Measurements from ENCODE around the gene ADSS1.

ADSS1 gene

DNA sequence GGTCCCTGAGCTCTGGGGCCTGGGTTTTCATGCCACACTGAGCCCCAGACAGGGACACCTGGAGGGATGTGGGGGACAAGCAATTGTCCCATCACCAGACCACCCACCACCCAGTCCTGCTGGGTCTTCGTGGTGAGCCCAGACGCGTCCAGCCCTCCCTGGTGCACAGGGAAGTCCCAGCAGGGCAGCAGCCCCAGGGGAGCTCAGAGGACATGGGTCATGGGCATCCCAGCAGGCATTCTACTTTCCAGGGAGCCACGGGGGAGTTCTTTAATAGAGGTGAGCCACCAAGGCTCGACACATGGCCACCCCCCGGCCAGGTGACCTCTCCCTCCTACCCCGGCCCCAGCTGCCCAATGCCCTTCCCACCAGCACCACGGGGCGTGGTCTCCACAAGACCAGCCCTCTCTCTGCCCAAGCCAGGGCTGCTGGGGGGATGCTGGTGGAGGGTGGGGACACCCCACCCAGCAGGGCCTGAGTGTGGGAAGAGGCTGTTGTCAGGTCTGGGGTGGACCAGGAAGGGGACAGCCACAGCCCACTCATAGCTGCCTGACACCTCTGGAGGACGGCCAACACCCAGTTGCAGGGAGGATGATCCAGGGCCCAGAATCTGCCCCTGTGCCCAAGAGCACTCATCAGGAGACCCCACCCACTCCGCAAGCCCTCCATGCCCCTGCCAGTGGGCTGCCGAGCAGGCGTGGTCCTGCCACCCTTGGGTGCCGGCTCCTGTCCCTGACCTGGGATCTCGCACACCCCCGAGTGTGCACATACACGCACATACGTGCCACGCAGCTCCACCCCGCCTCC, 57.4 kb downstream of the ADSS1 start:
- no peak overlapping the region for H3K4me3 ChIP-seq (ENCODE audit: low read depth, low read length)
- TF ChIP-seq, protein P1, sequence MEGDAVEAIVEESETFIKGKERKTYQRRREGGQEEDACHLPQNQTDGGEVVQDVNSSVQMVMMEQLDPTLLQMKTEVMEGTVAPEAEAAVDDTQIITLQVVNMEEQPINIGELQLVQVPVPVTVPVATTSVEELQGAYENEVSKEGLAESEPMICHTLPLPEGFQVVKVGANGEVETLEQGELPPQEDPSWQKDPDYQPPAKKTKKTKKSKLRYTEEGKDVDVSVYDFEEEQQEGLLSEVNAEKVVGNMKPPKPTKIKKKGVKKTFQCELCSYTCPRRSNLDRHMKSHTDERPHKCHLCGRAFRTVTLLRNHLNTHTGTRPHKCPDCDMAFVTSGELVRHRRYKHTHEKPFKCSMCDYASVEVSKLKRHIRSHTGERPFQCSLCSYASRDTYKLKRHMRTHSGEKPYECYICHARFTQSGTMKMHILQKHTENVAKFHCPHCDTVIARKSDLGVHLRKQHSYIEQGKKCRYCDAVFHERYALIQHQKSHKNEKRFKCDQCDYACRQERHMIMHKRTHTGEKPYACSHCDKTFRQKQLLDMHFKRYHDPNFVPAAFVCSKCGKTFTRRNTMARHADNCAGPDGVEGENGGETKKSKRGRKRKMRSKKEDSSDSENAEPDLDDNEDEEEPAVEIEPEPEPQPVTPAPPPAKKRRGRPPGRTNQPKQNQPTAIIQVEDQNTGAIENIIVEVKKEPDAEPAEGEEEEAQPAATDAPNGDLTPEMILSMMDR (IDR thresholded peaks at IDR 0.05; ENCODE audit: borderline replicate concordance, insufficient read depth, low read depth, low read length), result no peak

GRCh38 chr14:104782086-104782807, 58.2 kb downstream of the ADSS1 start:
- H3K4me3 ChIP-seq (ENCODE audit: low read depth, low read length), result no peak overlapping the region
- TF ChIP-seq, protein P1 (IDR thresholded peaks at IDR 0.05; ENCODE audit: borderline replicate concordance, insufficient read depth, low read depth, low read length), result no peak

DNA sequence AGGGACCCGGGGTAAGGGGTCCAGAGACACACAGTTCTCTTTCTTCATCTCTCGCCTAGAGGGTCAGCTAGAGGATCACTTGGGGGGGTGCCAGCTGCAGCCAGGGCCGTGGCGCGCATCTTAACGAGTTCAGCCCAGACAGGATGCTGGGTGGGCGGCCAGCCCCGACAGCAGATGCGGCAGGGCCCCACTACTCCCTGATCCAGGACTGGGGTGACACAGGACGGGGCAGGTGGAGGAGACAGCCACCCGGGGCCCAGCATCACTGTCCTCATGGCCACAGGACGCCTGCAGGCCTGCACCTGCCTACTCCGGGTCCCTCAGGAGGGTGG, 58.7 kb downstream of the ADSS1 start:
- no peak overlapping the region for H3K4me3 ChIP-seq (ENCODE audit: low read depth, low read length)
- TF ChIP-seq, protein P1 (IDR thresholded peaks at IDR 0.05; ENCODE audit: borderline replicate concordance, insufficient read depth, low read depth, low read length), result no peak

DNA sequence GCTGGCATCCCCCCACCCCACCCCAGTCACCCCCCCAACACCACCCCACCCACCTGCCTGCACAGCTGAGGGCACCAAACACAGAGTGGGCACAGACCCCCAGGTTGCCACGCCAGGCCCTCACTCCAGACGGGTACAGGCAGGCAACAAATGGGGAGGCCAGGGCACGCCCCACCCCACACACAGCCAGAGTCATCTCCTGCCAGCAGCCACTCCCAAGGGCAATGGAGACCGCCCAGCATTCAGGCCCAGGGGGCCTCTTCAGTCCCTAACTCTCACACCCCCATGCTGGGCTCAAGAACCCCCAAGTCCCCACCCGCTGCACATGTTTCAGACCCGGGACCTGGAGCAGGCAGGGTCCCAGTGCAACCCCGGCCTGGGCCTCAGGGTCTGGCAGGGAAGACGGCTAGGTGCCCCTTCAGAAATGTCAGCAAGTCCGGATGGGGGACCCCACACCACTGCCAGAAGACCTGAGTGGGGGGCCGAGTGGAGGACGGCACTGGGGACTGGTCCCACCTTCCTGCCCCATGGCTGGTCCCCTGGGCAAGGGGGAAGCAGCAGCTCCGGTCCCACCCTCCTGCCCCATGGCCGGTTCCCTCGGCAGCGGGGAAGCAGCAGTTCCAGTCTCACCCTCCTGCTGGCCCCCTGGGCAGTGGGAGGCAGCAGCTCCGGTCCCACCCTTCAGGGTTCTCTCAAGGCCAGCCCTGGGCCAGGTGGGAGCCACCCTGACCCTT, 59.6 kb downstream of the ADSS1 start:
- TF ChIP-seq, protein P1 (IDR thresholded peaks at IDR 0.05; ENCODE audit: borderline replicate concordance, insufficient read depth, low read depth, low read length), result no peak
- H3K4me3 ChIP-seq (ENCODE audit: low read depth, low read length), result no peak overlapping the region

DNA sequence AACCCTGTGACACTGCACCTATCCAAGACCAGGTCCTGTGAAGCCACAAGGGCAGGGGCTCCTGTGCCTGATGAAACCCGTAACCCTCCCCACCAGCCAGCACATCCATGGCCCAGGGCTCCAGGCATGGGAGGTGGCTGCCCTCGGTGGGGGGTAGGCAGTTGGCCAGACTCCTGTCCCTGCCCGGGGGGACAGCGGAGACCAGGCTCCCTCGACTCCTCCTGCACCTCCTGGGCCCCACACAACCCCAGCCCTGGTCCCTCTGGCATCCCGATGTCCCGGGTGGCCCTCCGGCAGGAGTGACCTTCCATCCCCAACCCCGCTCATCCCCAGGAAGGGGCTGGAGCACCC, 60.2 kb downstream of the ADSS1 start:
- TF ChIP-seq, protein P1 (IDR thresholded peaks at IDR 0.05; ENCODE audit: borderline replicate concordance, insufficient read depth, low read depth, low read length), result no peak
- H3K4me3 ChIP-seq (ENCODE audit: low read depth, low read length), result no peak overlapping the region

- H3K4me3 ChIP-seq (ENCODE audit: low read depth, low read length), result no peak overlapping the region
- TF ChIP-seq, protein P1 (IDR thresholded peaks at IDR 0.05; ENCODE audit: borderline replicate concordance, insufficient read depth, low read depth, low read length), result no peak
Measured at GRCh38 chr14:104784846-104785707, 61.0 kb downstream of the ADSS1 start.

Data from GM12875 (cell line).